Measurements from ENCODE around the gene LRIG2.
"Not testable (repeated sequence)": the region's sequence is repeated elsewhere in the genome, so short reads cannot be mapped to it uniquely, and the experiment has no call there.

The LRIG2 gene

GRCh38 chr1:113072757-113073478 is at the start of gene LRIG2:
Gene LRIG2 (plus strand): TSS chr1:113073198. CDS start chr1:113073407, 209 bp downstream.
- DNase-seq = peak; percentile 64 to 99 (median 94)

- not testable (repeated sequence) for DNase-seq
Observed at GRCh38 chr1:113023316-113023715, 49.7 kb upstream of the LRIG2 start.

- no peak for DNase-seq
Observed at GRCh38 chr1:113027007-113027406, 46.0 kb upstream of the LRIG2 start.

- no peak for DNase-seq
Observed at GRCh38 chr1:113027449-113027848, 45.5 kb upstream of the LRIG2 start.

GRCh38 chr1:113029822-113030221 is 43.2 kb upstream of the LRIG2 start:
- no peak for DNase-seq

- no peak for DNase-seq
Observed at GRCh38 chr1:113031171-113031933, 41.6 kb upstream of the LRIG2 start.

GRCh38 chr1:113035086-113035485 is 37.9 kb upstream of the LRIG2 start:
- DNase-seq = no peak

GRCh38 chr1:113036639-113037321 is 36.2 kb upstream of the LRIG2 start:
- no peak for DNase-seq

GRCh38 chr1:113040041-113040440 is 33.0 kb upstream of the LRIG2 start:
- no peak for DNase-seq

GRCh38 chr1:113040718-113041412 is 32.1 kb upstream of the LRIG2 start:
- DNase-seq = no peak

GRCh38 chr1:113041569-113042284 is 31.3 kb upstream of the LRIG2 start:
- DNase-seq = peak in 34 of 56 donors; percentile 3 to 73 (median 28)

GRCh38 chr1:113042285-113043143 is 30.5 kb upstream of the LRIG2 start:
- DNase-seq = peak in 54 of 56 donors; percentile 10 to 90 (median 60)

- DNase-seq = not testable (repeated sequence)
Observed at GRCh38 chr1:113043144-113043488, 29.9 kb upstream of the LRIG2 start.

GRCh38 chr1:113046569-113046968 is 26.4 kb upstream of the LRIG2 start:
- DNase-seq = no peak

GRCh38 chr1:113048064-113048463 is 24.9 kb upstream of the LRIG2 start:
- DNase-seq = no peak

- no peak for DNase-seq
Observed at GRCh38 chr1:113053344-113054126, 19.5 kb upstream of the LRIG2 start.

GRCh38 chr1:113055570-113055969 is 17.4 kb upstream of the LRIG2 start:
- DNase-seq = no peak

GRCh38 chr1:113057006-113057405 is 16.0 kb upstream of the LRIG2 start:
- no peak for DNase-seq

Measured in amygdala (tissue), 56 donors.